HepG2 (cell line): ENCODE data around the gene TAMALIN. TPM values are rescaled to one million over a fixed set of nuclear protein-coding genes. Genes with fewer than 3 reads are reported as not detected.

Source experiments
- FOXJ3 ChIP-seq: sonication (generic); formaldehyde crosslinking; IDR thresholded peaks from 2 replicates; pipeline ENCODE4 v1.4.0; 2020; ENCODE audit warnings: missing genetic modification reagents, mild to moderate bottlenecking, borderline replicate concordance
- HES4 ChIP-seq: sonication (generic); formaldehyde crosslinking; IDR thresholded peaks from 2 replicates; pipeline ENCODE4 v1.9.0; 2021; ENCODE audit warnings: mild to moderate bottlenecking, missing genetic modification reagents, borderline replicate concordance
- HNF1B ChIP-seq: sonication (generic); formaldehyde crosslinking; IDR thresholded peaks from 2 replicates; pipeline ENCODE4 v1.5.1; 2020; ENCODE audit warnings: mild to moderate bottlenecking, moderate library complexity, missing genetic modification reagents
- HOXA7 ChIP-seq: sonication (generic); formaldehyde crosslinking; IDR thresholded peaks from 2 replicates; pipeline ENCODE4 v1.8.1; 2022; ENCODE audit warnings: mild to moderate bottlenecking, missing genetic modification reagents, moderate library complexity
- JARID2 ChIP-seq: sonication (generic); formaldehyde crosslinking; IDR thresholded peaks from 2 replicates; pipeline ENCODE4 v1.8.1; 2023; ENCODE audit warnings: missing genetic modification reagents, inconsistent platforms; ENCODE audit not compliant: insufficient replicate concordance
- KDM5B ChIP-seq: sonication (generic); formaldehyde crosslinking; IDR thresholded peaks from 2 replicates; pipeline ENCODE4 v1.4.0; 2020; ENCODE audit warnings: missing genetic modification reagents, mild to moderate bottlenecking, borderline replicate concordance
- MED8 ChIP-seq: sonication (generic); formaldehyde crosslinking; IDR thresholded peaks from 2 replicates; pipeline ENCODE4 v1.8.1; 2023; ENCODE audit warnings: mild to moderate bottlenecking, missing genetic modification reagents; ENCODE audit not compliant: insufficient replicate concordance
- MEIS2 ChIP-seq: sonication (generic); formaldehyde crosslinking; IDR thresholded peaks from 2 replicates; pipeline ENCODE4 v1.9.0; 2021; ENCODE audit warnings: mild to moderate bottlenecking, missing genetic modification reagents
- NAIF1 ChIP-seq: sonication (generic); formaldehyde crosslinking; IDR thresholded peaks from 2 replicates; pipeline ENCODE4 v1.5.0; 2020; ENCODE audit warnings: mild to moderate bottlenecking, missing genetic modification reagents, borderline replicate concordance
- PBX2 ChIP-seq: IDR thresholded peaks from 2 replicates; pipeline ENCODE4 v1.6.1; 2016; ENCODE audit warnings: control low read depth
- RBFOX2 ChIP-seq: fragments of 200-400 bp; formaldehyde crosslinking; IDR thresholded peaks from 2 replicates; pipeline ENCODE4 v1.6.1; 2017; ENCODE audit warnings: low read depth, mild to moderate bottlenecking, low read length
- RORA ChIP-seq: sonication (generic); formaldehyde crosslinking; IDR thresholded peaks from 2 replicates; pipeline ENCODE4 v1.5.0; 2020; ENCODE audit warnings: mild to moderate bottlenecking, missing genetic modification reagents, moderate library complexity
- RXRB ChIP-seq: IDR thresholded peaks from 2 replicates; pipeline ENCODE4 v1.6.1; 2016; ENCODE audit warnings: borderline replicate concordance, missing genetic modification reagents, missing compliant biosample characterization
- SP5 ChIP-seq: IDR thresholded peaks from 2 replicates; pipeline ENCODE4 v1.6.1; 2016; ENCODE audit warnings: low read depth, borderline replicate concordance
- ZNF20 ChIP-seq: sonication (generic); formaldehyde crosslinking; IDR thresholded peaks from 2 replicates; pipeline ENCODE4 v1.4.0; 2020; ENCODE audit warnings: mild to moderate bottlenecking, moderate library complexity, missing genetic modification reagents
- ZNF34 ChIP-seq: sonication (generic); formaldehyde crosslinking; IDR thresholded peaks from 2 replicates; pipeline ENCODE4 v1.4.0; 2020; ENCODE audit warnings: mild to moderate bottlenecking, missing genetic modification reagents, borderline replicate concordance
- ZNF431 ChIP-seq: sonication (generic); formaldehyde crosslinking; IDR thresholded peaks from 2 replicates; pipeline ENCODE4 v1.9.0; 2022; ENCODE audit warnings: missing genetic modification reagents, low read depth, mild to moderate bottlenecking, borderline replicate concordance
- polyA plus RNA-seq, 8 experiments: library from polyadenylated mRNA; depleted of rRNA in 3 of 8; stranded (reverse) in 7 of 8; unstranded in 1 of 8; fragments of >200 nt; fragmentation: Illumina TruSeq in 4 of 8; extraction: Trizol in 4 of 8; gene quantifications; 2 replicates each; pipeline versions ENCODE4 v1.2.1 to v1.2.3, GENCODE V29; 2011 to 2016; ENCODE audit warnings: low read depth in 4 of 8, missing spikeins in 1 of 8, mixed read lengths in 1 of 8; ENCODE audit not compliant: insufficient read depth in 1 of 8
- total RNA-seq, 5 experiments: library from RNA; depleted of rRNA; stranded (reverse); fragments of >200 nt; fragmentation: Illumina TruSeq; extraction: Trizol; gene quantifications; 2 replicates each; pipeline ENCODE4 v1.2.3, GENCODE V29; 2016; ENCODE audit warnings: low read depth in 1 of 5
- TF ChIP-seq, protein P1 (sequence below): sonication (generic); formaldehyde crosslinking; IDR thresholded peaks from 2 replicates; pipeline ENCODE4 v1.8.0; 2022; ENCODE audit warnings: missing genetic modification reagents, mild to moderate bottlenecking, moderate library complexity, borderline replicate concordance
- TF ChIP-seq, protein P2 (sequence below): IDR thresholded peaks from 2 replicates; pipeline ENCODE4 v1.6.1; 2012; ENCODE audit warnings: low read length, improper control_type of control experiment
- TF ChIP-seq, protein P3 (sequence below): sonication (generic); formaldehyde crosslinking; IDR thresholded peaks from 2 replicates; pipeline ENCODE4 v1.4.0; 2020; ENCODE audit warnings: missing genetic modification reagents

The TAMALIN gene
- total and polyA plus RNA-seq, 2 of the 13 experiments (the other 11 are each of a cell fraction or from before 2014, with no cell fraction given): 2.9 to 10.9 TPM

GRCh38 chr12:52032804-52033445, 26.2 kb downstream of the TAMALIN start (continued):
- TF ChIP-seq JARID2: no peak
- no peak for TF ChIP-seq PBX2 (CRISPR knock-in tag)
- TF ChIP-seq, protein P1, sequence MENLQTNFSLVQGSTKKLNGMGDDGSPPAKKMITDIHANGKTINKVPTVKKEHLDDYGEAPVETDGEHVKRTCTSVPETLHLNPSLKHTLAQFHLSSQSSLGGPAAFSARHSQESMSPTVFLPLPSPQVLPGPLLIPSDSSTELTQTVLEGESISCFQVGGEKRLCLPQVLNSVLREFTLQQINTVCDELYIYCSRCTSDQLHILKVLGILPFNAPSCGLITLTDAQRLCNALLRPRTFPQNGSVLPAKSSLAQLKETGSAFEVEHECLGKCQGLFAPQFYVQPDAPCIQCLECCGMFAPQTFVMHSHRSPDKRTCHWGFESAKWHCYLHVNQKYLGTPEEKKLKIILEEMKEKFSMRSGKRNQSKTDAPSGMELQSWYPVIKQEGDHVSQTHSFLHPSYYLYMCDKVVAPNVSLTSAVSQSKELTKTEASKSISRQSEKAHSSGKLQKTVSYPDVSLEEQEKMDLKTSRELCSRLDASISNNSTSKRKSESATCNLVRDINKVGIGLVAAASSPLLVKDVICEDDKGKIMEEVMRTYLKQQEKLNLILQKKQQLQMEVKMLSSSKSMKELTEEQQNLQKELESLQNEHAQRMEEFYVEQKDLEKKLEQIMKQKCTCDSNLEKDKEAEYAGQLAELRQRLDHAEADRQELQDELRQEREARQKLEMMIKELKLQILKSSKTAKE (CRISPR knock-in tag): no peak
- TF ChIP-seq, protein P2, sequence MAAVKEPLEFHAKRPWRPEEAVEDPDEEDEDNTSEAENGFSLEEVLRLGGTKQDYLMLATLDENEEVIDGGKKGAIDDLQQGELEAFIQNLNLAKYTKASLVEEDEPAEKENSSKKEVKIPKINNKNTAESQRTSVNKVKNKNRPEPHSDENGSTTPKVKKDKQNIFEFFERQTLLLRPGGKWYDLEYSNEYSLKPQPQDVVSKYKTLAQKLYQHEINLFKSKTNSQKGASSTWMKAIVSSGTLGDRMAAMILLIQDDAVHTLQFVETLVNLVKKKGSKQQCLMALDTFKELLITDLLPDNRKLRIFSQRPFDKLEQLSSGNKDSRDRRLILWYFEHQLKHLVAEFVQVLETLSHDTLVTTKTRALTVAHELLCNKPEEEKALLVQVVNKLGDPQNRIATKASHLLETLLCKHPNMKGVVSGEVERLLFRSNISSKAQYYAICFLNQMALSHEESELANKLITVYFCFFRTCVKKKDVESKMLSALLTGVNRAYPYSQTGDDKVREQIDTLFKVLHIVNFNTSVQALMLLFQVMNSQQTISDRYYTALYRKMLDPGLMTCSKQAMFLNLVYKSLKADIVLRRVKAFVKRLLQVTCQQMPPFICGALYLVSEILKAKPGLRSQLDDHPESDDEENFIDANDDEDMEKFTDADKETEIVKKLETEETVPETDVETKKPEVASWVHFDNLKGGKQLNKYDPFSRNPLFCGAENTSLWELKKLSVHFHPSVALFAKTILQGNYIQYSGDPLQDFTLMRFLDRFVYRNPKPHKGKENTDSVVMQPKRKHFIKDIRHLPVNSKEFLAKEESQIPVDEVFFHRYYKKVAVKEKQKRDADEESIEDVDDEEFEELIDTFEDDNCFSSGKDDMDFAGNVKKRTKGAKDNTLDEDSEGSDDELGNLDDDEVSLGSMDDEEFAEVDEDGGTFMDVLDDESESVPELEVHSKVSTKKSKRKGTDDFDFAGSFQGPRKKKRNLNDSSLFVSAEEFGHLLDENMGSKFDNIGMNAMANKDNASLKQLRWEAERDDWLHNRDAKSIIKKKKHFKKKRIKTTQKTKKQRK: no peak
- no peak for TF ChIP-seq ZNF34 (CRISPR knock-in tag)
- TF ChIP-seq ZNF20 (CRISPR knock-in tag): no peak
- TF ChIP-seq RORA (CRISPR knock-in tag): no peak
- TF ChIP-seq NAIF1 (CRISPR knock-in tag): no peak
- no peak for TF ChIP-seq HOXA7
- no peak for TF ChIP-seq KDM5B (CRISPR knock-in tag)
- TF ChIP-seq, protein P3, sequence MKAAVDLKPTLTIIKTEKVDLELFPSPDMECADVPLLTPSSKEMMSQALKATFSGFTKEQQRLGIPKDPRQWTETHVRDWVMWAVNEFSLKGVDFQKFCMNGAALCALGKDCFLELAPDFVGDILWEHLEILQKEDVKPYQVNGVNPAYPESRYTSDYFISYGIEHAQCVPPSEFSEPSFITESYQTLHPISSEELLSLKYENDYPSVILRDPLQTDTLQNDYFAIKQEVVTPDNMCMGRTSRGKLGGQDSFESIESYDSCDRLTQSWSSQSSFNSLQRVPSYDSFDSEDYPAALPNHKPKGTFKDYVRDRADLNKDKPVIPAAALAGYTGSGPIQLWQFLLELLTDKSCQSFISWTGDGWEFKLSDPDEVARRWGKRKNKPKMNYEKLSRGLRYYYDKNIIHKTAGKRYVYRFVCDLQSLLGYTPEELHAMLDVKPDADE (CRISPR knock-in tag): no peak
- TF ChIP-seq ZNF431 (CRISPR knock-in tag): no peak
- TF ChIP-seq HES4 (CRISPR knock-in tag): no peak
- no peak for TF ChIP-seq RXRB
- TF ChIP-seq HNF1B (CRISPR knock-in tag): no peak
- TF ChIP-seq FOXJ3 (CRISPR knock-in tag): no peak
- TF ChIP-seq MED8 (CRISPR knock-in tag): no peak
- no peak for TF ChIP-seq SP5 (CRISPR knock-in tag)
- peak; percentile 60 for TF ChIP-seq RBFOX2
- no peak; the same call in 1 of the 2 replicates for TF ChIP-seq MEIS2
